CD4-positive, alpha-beta T cell (primary cell): ENCODE results near the gene TDRD10. TPM values are rescaled to one million over a fixed set of nuclear protein-coding genes. Genes with fewer than 3 reads are reported as not detected.

Source experiments
- ATAC-seq: fragments of 200-7000 bp; cut with Tn5 transposase; one replicate; pipeline ENCODE4 v1.10.0; 2022; ENCODE audit warnings: mild to moderate bottlenecking; ENCODE audit not compliant: poor library complexity
- CTCF ChIA-PET: fragments of 350-600 bp; sonication (Branson Sonifier 250); formaldehyde crosslinking; loops from one replicate; lab custom pipeline; 2021; ENCODE audit warnings: antibody characterized with exemption, inconsistent platforms; lab: Charles Lee
- POLR2A ChIA-PET: fragments of 350-600 bp; sonication (Branson Sonifier 250); formaldehyde crosslinking; loops from one replicate; lab custom pipeline; 2021; ENCODE audit warnings: antibody characterized with exemption, inconsistent platforms; lab: Charles Lee
- DNase-seq, 14 experiments: peaks; one replicate each; pipeline ENCODE4 v3.0.0-alpha.2; 2013 to 2020; ENCODE audit warnings: mixed read lengths in 2 of 14
- H3K27ac ChIP-seq, 2 donors: one replicate each; pipeline versions ENCODE4 v1.5.1 to v1.7.0; 2013; ENCODE audit warnings: low read length in 2 of 2, low read depth in 1 of 2, mild to moderate bottlenecking in 1 of 2
- H3K27me3 ChIP-seq, 2 experiments: 1 replicate in 1 of 2; 2 replicates in 1 of 2; pipeline versions ENCODE4 v1.6.1 to v1.7.0; 2013; ENCODE audit warnings: low read length in 2 of 2, control low read depth in 1 of 2, mild to moderate bottlenecking in 1 of 2, moderate library complexity in 1 of 2; ENCODE audit not compliant: insufficient read depth in 2 of 2, control insufficient read depth in 1 of 2
- H3K36me3 ChIP-seq: one replicate; pipeline ENCODE4 v1.6.1; 2013; ENCODE audit warnings: low read length, control low read depth; ENCODE audit not compliant: insufficient read depth
- H3K4me1 ChIP-seq: one replicate; pipeline ENCODE4 v1.6.1; 2013; ENCODE audit warnings: low read length, control low read depth; ENCODE audit not compliant: insufficient read depth
- H3K4me3 ChIP-seq: one replicate; pipeline ENCODE4 v1.5.1; 2013; ENCODE audit warnings: mild to moderate bottlenecking, low read length, moderate library complexity
- H3K9me3 ChIP-seq, 2 experiments: 1 replicate in 1 of 2; 2 replicates in 1 of 2; pipeline versions ENCODE4 v1.6.1 to v1.7.0; 2013; ENCODE audit warnings: low read length in 2 of 2, mild to moderate bottlenecking in 2 of 2, control low read depth in 1 of 2, moderate library complexity in 1 of 2; ENCODE audit not compliant: control insufficient read depth in 1 of 2, insufficient read depth in 1 of 2
- H3K27ac Mint-ChIP-seq: one replicate; pipeline ENCODE4 v1.8.0; 2020; ENCODE audit warnings: mixed read lengths
- H3K27me3 Mint-ChIP-seq: one replicate; pipeline ENCODE4 v1.8.0; 2021; ENCODE audit warnings: mixed read lengths
- H3K36me3 Mint-ChIP-seq: one replicate; pipeline ENCODE4 v1.8.0; 2021; ENCODE audit warnings: low read depth, mixed read lengths
- H3K4me1 Mint-ChIP-seq: one replicate; pipeline ENCODE4 v1.8.0; 2021; ENCODE audit warnings: low read depth, mixed read lengths
- H3K4me3 Mint-ChIP-seq: one replicate; pipeline ENCODE4 v1.8.0; 2020; ENCODE audit warnings: mild to moderate bottlenecking, mixed read lengths
- H3K9me3 Mint-ChIP-seq: one replicate; pipeline ENCODE4 v1.8.0; 2020; ENCODE audit warnings: mixed read lengths
- CTCF ChIP-seq: fragments of 200-600 bp; IDR thresholded peaks from one replicate; pipeline ENCODE4 v1.8.0; 2022; ENCODE audit warnings: antibody characterized with exemption, mild to moderate bottlenecking
- intact Hi-C, 2 experiments: fragments of 100-400 bp; cut with DNase I in 1 of 2; cut with micrococcal nuclease in 1 of 2; formaldehyde crosslinking; loops; one replicate each; pipeline versions ENCODE4 v1.15.1 to v1.9.0; 2023 to 2025; cut with DNase I, micrococcal nuclease
- total RNA-seq, 174 experiments: library from RNA in 2 of 174; stranded (reverse) in 2 of 174; gene quantifications; one replicate each; pipeline ENCODE4 v1.2.3 and lab custom pipeline; 2021 to 2026

TDRD10 gene
- total RNA-seq, 2 experiments from 2014 or later: not detected

- CTCF ChIA-PET: no interaction called here
- Mint-ChIP-seq H3K36me3 (peaks cover 83% of the 10 kb centered on the region), H3K27me3 (no peaks in the 10 kb centered on the region), H3K4me1 (peaks cover 20% of the 10 kb centered on the region), H3K4me3 (no peak overlapping the region), H3K27ac (no peak overlapping the region), H3K9me3 (no peaks in the 10 kb centered on the region)
- POLR2A ChIA-PET: no interaction called here
- TF ChIP-seq CTCF: no peak
- DNase-seq (no peak), ATAC-seq (no peak)
- peaks cover 74% of the 10 kb centered on the region for H3K36me3 ChIP-seq
- intact Hi-C loops: loop anchor here in 1 of 2 experiments (10.0 kb wide), 2 partner anchors 357 to 533 kb away; partner anchors contain the start of gene TPM3
- H3K27me3 ChIP-seq: no peaks in the 10 kb centered on the region
- H3K27ac ChIP-seq: no peak overlapping the region
- H3K4me3 ChIP-seq: no peak overlapping the region
- no peaks in the 10 kb centered on the region for H3K9me3 ChIP-seq
- peaks cover 20% of the 10 kb centered on the region for H3K4me1 ChIP-seq
Measured at GRCh38 chr1:154551474-154551873, 49.5 kb downstream of the TDRD10 start.

- peaks cover 74% of the 10 kb centered on the region for H3K36me3 ChIP-seq
- no peak for TF ChIP-seq CTCF
- no peak for DNase-seq
- no peaks in the 10 kb centered on the region for H3K9me3 Mint-ChIP-seq
- ChIA-PET POLR2A (interaction anchor here (0.6 kb wide), 1 partner anchor 370 kb away, joined by 4 read pairs; no protein-coding TSS in a partner anchor), CTCF (no interaction called here)
- no peak overlapping the region for H3K27ac ChIP-seq
- no peak for ATAC-seq
- no peak overlapping the region for H3K4me3 ChIP-seq
- peaks cover 85% of the 10 kb centered on the region for H3K36me3 Mint-ChIP-seq
- H3K27ac Mint-ChIP-seq: no peak overlapping the region
- peaks cover 25% of the 10 kb centered on the region for H3K4me1 Mint-ChIP-seq
- no peaks in the 10 kb centered on the region for H3K27me3 ChIP-seq
- no peaks in the 10 kb centered on the region for H3K27me3 Mint-ChIP-seq
- H3K4me1 ChIP-seq: peaks cover 26% of the 10 kb centered on the region
- H3K9me3 ChIP-seq: no peaks in the 10 kb centered on the region
- intact Hi-C loops: loop anchor here in 1 of 2 experiments (10.0 kb wide), 2 partner anchors 357 to 533 kb away; partner anchors contain the start of gene TPM3
- no peak overlapping the region for H3K4me3 Mint-ChIP-seq
Measured at GRCh38 chr1:154552036-154552435, 50.0 kb downstream of the TDRD10 start.

GRCh38 chr1:154553056-154554030, 51.3 kb downstream of the TDRD10 start:
- H3K27me3 ChIP-seq: no peaks in the 10 kb centered on the region
- ATAC-seq: no peak
- no peaks in the 10 kb centered on the region for H3K27me3 Mint-ChIP-seq
- peaks cover 36% of the 10 kb centered on the region for H3K4me1 ChIP-seq
- H3K9me3 ChIP-seq: no peaks in the 10 kb centered on the region
- TF ChIP-seq CTCF: no peak
- H3K27ac ChIP-seq: no peak overlapping the region
- peaks cover 74% of the 10 kb centered on the region for H3K36me3 ChIP-seq
- peaks cover 88% of the 10 kb centered on the region for H3K36me3 Mint-ChIP-seq
- no peak overlapping the region for H3K4me3 ChIP-seq
- H3K27ac Mint-ChIP-seq: no peak overlapping the region
- no peaks in the 10 kb centered on the region for H3K9me3 Mint-ChIP-seq
- H3K4me3 Mint-ChIP-seq: no peak overlapping the region
- peaks cover 31% of the 10 kb centered on the region for H3K4me1 Mint-ChIP-seq
- CTCF ChIA-PET: interaction anchor here (1.3 kb wide), 1 partner anchor 74 kb away, joined by 3 read pairs; no protein-coding TSS in a partner anchor
- DNase-seq: no peak
- POLR2A ChIA-PET: interaction anchor here (0.8 to 1.0 kb wide), 2 partner anchors 74 to 334 kb away, joined by 3 to 4 read pairs; no protein-coding TSS in a partner anchor
- intact Hi-C loops: loop anchor here in 1 of 2 experiments (10.0 kb wide), 2 partner anchors 359 to 531 kb away; partner anchors contain the start of gene TPM3
